HG03571 (cell line): ENCODE measurements around the gene CASP3.

Experiments used
- ATAC-seq: cut with Tn5 transposase; IDR thresholded peaks from one replicate; pipeline ENCODE4 v1.9.1; 2021; ENCODE audit not compliant: unreplicated experiment

The CASP3 gene

GRCh38 chr4:184649026-184649970 lies at the start of gene CASP3, which contains the start of gene PRIMPOL:
Gene CASP3 (minus strand): TSS chr4:184649447. CDS start chr4:184638453, 10,994 bp downstream.
Gene PRIMPOL (plus strand): TSS chr4:184649738. CDS start chr4:184657141, 7,403 bp downstream.
- peak; percentile 85 for ATAC-seq

GRCh38 chr4:184697956-184698355 lies 48.7 kb upstream of the CASP3 start:
- ATAC-seq, result no peak

GRCh38 chr4:184695178-184695896 lies 46.1 kb upstream of the CASP3 start:
- ATAC-seq, result no peak

GRCh38 chr4:184694412-184694956 lies 45.2 kb upstream of the CASP3 start:
- no peak for ATAC-seq

GRCh38 chr4:184693056-184693455 lies 43.8 kb upstream of the CASP3 start:
- ATAC-seq, result no peak

- no peak for ATAC-seq
Observed at GRCh38 chr4:184689681-184690080, 40.4 kb upstream of the CASP3 start.

GRCh38 chr4:184688447-184688846 lies 39.2 kb upstream of the CASP3 start:
- ATAC-seq, result no peak

GRCh38 chr4:184688005-184688404 lies 38.8 kb upstream of the CASP3 start:
- no peak for ATAC-seq

GRCh38 chr4:184684491-184685189 lies 35.4 kb upstream of the CASP3 start:
- no peak for ATAC-seq

GRCh38 chr4:184681916-184682315 lies 32.7 kb upstream of the CASP3 start:
- ATAC-seq, result no peak

- ATAC-seq, result no peak
Observed at GRCh38 chr4:184680698-184681097, 31.5 kb upstream of the CASP3 start.

GRCh38 chr4:184675821-184676492 lies 26.7 kb upstream of the CASP3 start:
- ATAC-seq, result no peak

- ATAC-seq, result no peak
Observed at GRCh38 chr4:184675018-184675417, 25.8 kb upstream of the CASP3 start.

- ATAC-seq, result no peak
Observed at GRCh38 chr4:184674011-184674410, 24.8 kb upstream of the CASP3 start.

GRCh38 chr4:184672741-184673140 lies 23.5 kb upstream of the CASP3 start:
- ATAC-seq, result no peak

- ATAC-seq, result no peak
Observed at GRCh38 chr4:184671101-184671500, 21.9 kb upstream of the CASP3 start.

GRCh38 chr4:184669251-184669650 lies 20.0 kb upstream of the CASP3 start:
- no peak for ATAC-seq

GRCh38 chr4:184668511-184669114 lies 19.4 kb upstream of the CASP3 start:
- no peak for ATAC-seq

GRCh38 chr4:184668096-184668495 lies 18.8 kb upstream of the CASP3 start:
- no peak for ATAC-seq

- no peak for ATAC-seq
Observed at GRCh38 chr4:184666670-184667069, 17.4 kb upstream of the CASP3 start.
